Gastrocnemius medialis (tissue), 4 donors: ENCODE measurements around the gene PRUNE2. TPM values are rescaled to one million over a fixed set of nuclear protein-coding genes. Genes with fewer than 3 reads are reported as not detected.

ENCODE experiments used
- ATAC-seq, 2 donors: fragments of 150-250 bp; one replicate each; pipeline ENCODE4 v1.9.1; 2016
- DNase-seq, 2 donors: peaks; one replicate each; pipeline ENCODE4 v3.0.0-alpha.2; 2019
- H3K27ac ChIP-seq, 4 donors: fragments of 200-600 bp; sonication (generic); 1 replicate in 1 of 4; 2 replicates in 3 of 4; pipeline ENCODE4 v1.5.1; 2016 to 2018; ENCODE audit warnings: mild to moderate bottlenecking in 2 of 4, moderate library complexity in 1 of 4
- H3K27me3 ChIP-seq, 3 donors: fragments of 200-600 bp; sonication (generic) in 2 of 3; 1 replicate in 1 of 3; 2 replicates in 2 of 3; pipeline versions ENCODE4 v1.5.1 to v1.6.0; 2016 to 2019; ENCODE audit warnings: mild to moderate bottlenecking in 1 of 3, moderate library complexity in 1 of 3
- H3K36me3 ChIP-seq, 2 donors: fragments of 200-600 bp; sonication (generic) in 1 of 2; one replicate each; pipeline ENCODE4 v1.5.1; 2017 to 2018
- H3K4me1 ChIP-seq, 2 donors: fragments of 200-600 bp; sonication (generic) in 1 of 2; one replicate each; pipeline ENCODE4 v1.5.1; 2016 to 2017; ENCODE audit warnings: mild to moderate bottlenecking in 2 of 2
- H3K4me3 ChIP-seq, 4 donors: fragments of 200-600 bp; sonication (generic) in 3 of 4; 1 replicate in 1 of 4; 2 replicates in 3 of 4; pipeline ENCODE4 v1.5.1; 2016 to 2019; ENCODE audit warnings: mild to moderate bottlenecking in 2 of 4
- H3K9me3 ChIP-seq, 3 donors: fragments of 200-600 bp; sonication (generic) in 2 of 3; 1 replicate in 1 of 3; 2 replicates in 2 of 3; pipeline ENCODE4 v1.5.1; 2016 to 2019
- CTCF ChIP-seq, 5 experiments: fragments of 450-650 bp in 3 of 5; fragments of 200-600 bp in 2 of 5; sonication (generic) in 2 of 5; IDR thresholded peaks in 4 of 5; conservative IDR thresholded peaks in 1 of 5; 1 replicate in 4 of 5; 2 replicates in 1 of 5; pipeline ENCODE4 v1.5.1; 2016 to 2019; ENCODE audit warnings: antibody characterized with exemption in 5 of 5, mild to moderate bottlenecking in 3 of 5, moderate library complexity in 3 of 5
- POLR2A ChIP-seq, 2 donors: fragments of 450-650 bp; IDR thresholded peaks; one replicate each; pipeline ENCODE4 v1.6.1; 2017; ENCODE audit warnings: antibody characterized with exemption in 2 of 2, mild to moderate bottlenecking in 2 of 2, moderate library complexity in 2 of 2
- in situ Hi-C, 4 donors: fragments of 200-750 bp; cut with MboI; loops; one replicate each; pipeline versions ENCODE4 v1.15.0 to v1.8.0; 2017; ENCODE audit warnings: low sequenced_read_pairs in 4 of 4
- intact Hi-C: fragments of 100-400 bp; cut with DNase I; formaldehyde crosslinking; loops from one replicate; pipeline ENCODE4 v1.15.1; 2023; ENCODE audit warnings: low total_unique reads
- total RNA-seq, 4 donors: library from RNA; depleted of rRNA; stranded (reverse); fragments of >200 nt; gene quantifications; one replicate each; pipeline versions ENCODE4 v1.1.0 to v1.2.3, GENCODE V29; 2016

Gene PRUNE2
- total RNA-seq, 4 donors from 2014 or later = 1.6 to 43.5 (median 11.0) TPM

- intact Hi-C loops = no loop called here
- Histone ChIP-seq H3K4me1 (no peaks in the 10 kb centered on the region), H3K36me3 (no peaks in the 10 kb centered on the region), H3K9me3 (no peaks in the 10 kb centered on the region), H3K4me3 (no peak overlapping the region), H3K27ac (no peak overlapping the region), H3K27me3 (no peaks in the 10 kb centered on the region)
- in situ Hi-C loops = loop anchor here in 1 of 4 donors (25.0 kb wide), 1 partner anchor 100 kb away; the partner anchor contains the start of gene GCNT1
- ATAC-seq (no peak), DNase-seq (no peak)
- TF ChIP-seq POLR2A (IDR thresholded peaks at IDR 0.05) (no peak), CTCF (IDR thresholded peaks at IDR 0.05 in 4 of 5, conservative IDR thresholded peaks at IDR 0.05 in 1 of 5) (no peak)
Measured at GRCh38 chr9:76562511-76562911, 343.4 kb downstream of the PRUNE2 start.

GRCh38 chr9:76561900-76562299 lies 344.0 kb downstream of the PRUNE2 start:
- Histone ChIP-seq H3K4me3 (no peak overlapping the region), H3K27ac (no peak overlapping the region), H3K4me1 (no peaks in the 10 kb centered on the region), H3K9me3 (no peaks in the 10 kb centered on the region), H3K27me3 (no peaks in the 10 kb centered on the region), H3K36me3 (no peaks in the 10 kb centered on the region)
- in situ Hi-C loops = loop anchor here in 1 of 4 donors (25.0 kb wide), 1 partner anchor 100 kb away; the partner anchor contains the start of gene GCNT1
- ATAC-seq (no peak), DNase-seq (no peak)
- intact Hi-C loops = no loop called here
- TF ChIP-seq CTCF (IDR thresholded peaks at IDR 0.05 in 4 of 5, conservative IDR thresholded peaks at IDR 0.05 in 1 of 5) = no peak

Other genes starting within 250 kb of the PRUNE2 start
- not detected for gene PCA3, start 141.7 kb downstream of the PRUNE2 start, total RNA-seq
- not detected for gene FOXB2, start 113.5 kb upstream of the PRUNE2 start, total RNA-seq